A673 (cell line): ENCODE measurements around the gene ARHGAP22.

Experiments
- EZH2 ChIP-seq: fragments of 200-600 bp; sonication (generic); IDR thresholded peaks from 2 replicates; pipeline ENCODE4 v1.6.1; 2017; ENCODE audit warnings: borderline replicate concordance, low read depth, mild to moderate bottlenecking, mixed read lengths, antibody characterized with exemption, low read length; ENCODE audit not compliant: poor library complexity, severe bottlenecking
- TF ChIP-seq, protein P1 (sequence below): fragments of 300-800, 200-600 bp; sonication (generic); conservative IDR thresholded peaks from 2 replicates; pipeline ENCODE4 v1.5.1; 2017; ENCODE audit warnings: low read depth, mild to moderate bottlenecking, antibody characterized with exemption, low read length, moderate library complexity, mixed read lengths

DNA sequence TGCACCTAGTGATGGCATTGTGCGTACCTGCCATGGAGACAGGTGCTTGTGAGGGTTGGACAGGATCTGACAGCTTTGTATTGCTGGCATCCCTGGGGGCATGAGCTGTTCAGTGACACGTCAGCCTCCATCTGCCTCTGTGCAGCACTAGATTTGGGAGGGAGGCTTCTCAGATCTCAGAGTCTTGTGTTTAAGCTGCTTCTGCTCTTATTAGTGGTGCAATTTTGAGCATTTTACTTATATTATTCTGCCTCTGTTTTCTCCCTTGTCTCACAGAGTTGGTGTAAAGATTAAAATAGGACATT, 5.1 kb downstream of the ARHGAP22 start:
- TF ChIP-seq, protein P1, sequence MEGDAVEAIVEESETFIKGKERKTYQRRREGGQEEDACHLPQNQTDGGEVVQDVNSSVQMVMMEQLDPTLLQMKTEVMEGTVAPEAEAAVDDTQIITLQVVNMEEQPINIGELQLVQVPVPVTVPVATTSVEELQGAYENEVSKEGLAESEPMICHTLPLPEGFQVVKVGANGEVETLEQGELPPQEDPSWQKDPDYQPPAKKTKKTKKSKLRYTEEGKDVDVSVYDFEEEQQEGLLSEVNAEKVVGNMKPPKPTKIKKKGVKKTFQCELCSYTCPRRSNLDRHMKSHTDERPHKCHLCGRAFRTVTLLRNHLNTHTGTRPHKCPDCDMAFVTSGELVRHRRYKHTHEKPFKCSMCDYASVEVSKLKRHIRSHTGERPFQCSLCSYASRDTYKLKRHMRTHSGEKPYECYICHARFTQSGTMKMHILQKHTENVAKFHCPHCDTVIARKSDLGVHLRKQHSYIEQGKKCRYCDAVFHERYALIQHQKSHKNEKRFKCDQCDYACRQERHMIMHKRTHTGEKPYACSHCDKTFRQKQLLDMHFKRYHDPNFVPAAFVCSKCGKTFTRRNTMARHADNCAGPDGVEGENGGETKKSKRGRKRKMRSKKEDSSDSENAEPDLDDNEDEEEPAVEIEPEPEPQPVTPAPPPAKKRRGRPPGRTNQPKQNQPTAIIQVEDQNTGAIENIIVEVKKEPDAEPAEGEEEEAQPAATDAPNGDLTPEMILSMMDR, result no peak
- no peak for TF ChIP-seq EZH2
